ENCODE results near the gene CIPC.

Gene CIPC

GRCh38 chr14:77128414-77128891, 30.4 kb downstream of the CIPC start:
- no peak for DNase-seq

GRCh38 chr14:77130386-77130785, 32.3 kb downstream of the CIPC start:
- no peak for DNase-seq

- DNase-seq: no peak
These were observed 33.1 kb downstream of the CIPC start for GRCh38 chr14:77131206-77131605.

GRCh38 chr14:77131871-77132486, 33.9 kb downstream of the CIPC start:
- DNase-seq: no peak

GRCh38 chr14:77133720-77134338, 35.8 kb downstream of the CIPC start:
- DNase-seq: peak; percentile 76

- DNase-seq: no peak
These were observed 41.0 kb downstream of the CIPC start for GRCh38 chr14:77139022-77139421.

GRCh38 chr14:77139540-77140358, 41.7 kb downstream of the CIPC start:
- no peak for DNase-seq

- no peak for DNase-seq
These were observed 42.5 kb downstream of the CIPC start for GRCh38 chr14:77140359-77141213.

- DNase-seq: peak; percentile 59
These were observed 43.4 kb downstream of the CIPC start, which contains the start of gene ZDHHC22 for GRCh38 chr14:77141214-77142004. ZDHHC22 (minus strand) TSS chr14:77141791; CDS start chr14:77139738, 2,053 bp downstream.

- no peak for DNase-seq
These were observed 44.1 kb downstream of the CIPC start for GRCh38 chr14:77142005-77142800.

- DNase-seq: no peak
These were observed 45.0 kb downstream of the CIPC start for GRCh38 chr14:77143071-77143470.

- no peak for DNase-seq
These were observed 46.5 kb downstream of the CIPC start for GRCh38 chr14:77144412-77145115.

GRCh38 chr14:77145975-77146740, 48.1 kb downstream of the CIPC start:
- DNase-seq: no peak

GRCh38 chr14:77148510-77149231, 50.6 kb downstream of the CIPC start:
- no peak for DNase-seq

- no peak for DNase-seq
These were observed 53.2 kb downstream of the CIPC start for GRCh38 chr14:77151245-77151644.

GRCh38 chr14:77151918-77152588, 54.0 kb downstream of the CIPC start:
- no peak for DNase-seq

GRCh38 chr14:77153802-77154201, 55.7 kb downstream of the CIPC start:
- no peak for DNase-seq

- DNase-seq: no peak
These were observed 56.4 kb downstream of the CIPC start for GRCh38 chr14:77154421-77154820.
